ENCODE measurements around the gene RBM5.

DNA sequence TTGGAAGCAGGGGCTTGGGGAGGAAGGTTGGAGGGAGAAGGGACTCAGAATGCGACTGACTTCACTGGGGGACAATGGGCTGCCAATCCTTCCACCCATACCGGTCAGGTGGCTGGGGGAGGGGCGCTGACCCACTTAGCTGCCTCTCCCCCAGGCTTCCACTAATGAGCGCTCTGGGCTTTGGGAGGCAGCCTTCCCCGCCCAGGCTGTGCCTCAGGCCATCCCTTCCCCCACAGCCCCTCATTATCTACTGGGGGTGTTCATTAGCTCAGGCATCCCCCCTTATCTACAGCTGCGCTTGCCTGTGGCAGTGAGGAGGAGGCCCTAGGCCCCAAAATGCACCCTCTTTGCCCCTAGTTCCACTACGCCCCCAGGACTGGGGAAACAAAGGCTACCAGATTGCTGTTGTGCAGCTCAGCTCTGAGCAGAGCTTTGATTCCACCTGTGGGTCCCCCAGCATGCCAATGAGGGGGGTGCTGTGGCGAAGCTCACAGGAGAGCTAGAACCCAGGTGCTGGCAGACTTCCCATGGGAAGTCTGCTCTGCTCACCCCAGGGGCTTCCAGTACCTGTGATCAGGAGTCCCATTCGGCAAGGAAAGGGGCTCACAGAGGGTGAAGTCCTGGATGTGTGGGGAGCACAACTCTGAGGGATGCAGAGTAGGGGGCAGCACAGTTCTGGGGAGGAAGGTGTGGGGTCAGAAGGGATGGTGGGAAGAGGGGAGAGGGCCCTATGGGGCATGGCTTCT, 37.0 kb downstream of the RBM5 start:
- TF ChIP-seq, protein P1, sequence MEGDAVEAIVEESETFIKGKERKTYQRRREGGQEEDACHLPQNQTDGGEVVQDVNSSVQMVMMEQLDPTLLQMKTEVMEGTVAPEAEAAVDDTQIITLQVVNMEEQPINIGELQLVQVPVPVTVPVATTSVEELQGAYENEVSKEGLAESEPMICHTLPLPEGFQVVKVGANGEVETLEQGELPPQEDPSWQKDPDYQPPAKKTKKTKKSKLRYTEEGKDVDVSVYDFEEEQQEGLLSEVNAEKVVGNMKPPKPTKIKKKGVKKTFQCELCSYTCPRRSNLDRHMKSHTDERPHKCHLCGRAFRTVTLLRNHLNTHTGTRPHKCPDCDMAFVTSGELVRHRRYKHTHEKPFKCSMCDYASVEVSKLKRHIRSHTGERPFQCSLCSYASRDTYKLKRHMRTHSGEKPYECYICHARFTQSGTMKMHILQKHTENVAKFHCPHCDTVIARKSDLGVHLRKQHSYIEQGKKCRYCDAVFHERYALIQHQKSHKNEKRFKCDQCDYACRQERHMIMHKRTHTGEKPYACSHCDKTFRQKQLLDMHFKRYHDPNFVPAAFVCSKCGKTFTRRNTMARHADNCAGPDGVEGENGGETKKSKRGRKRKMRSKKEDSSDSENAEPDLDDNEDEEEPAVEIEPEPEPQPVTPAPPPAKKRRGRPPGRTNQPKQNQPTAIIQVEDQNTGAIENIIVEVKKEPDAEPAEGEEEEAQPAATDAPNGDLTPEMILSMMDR (IDR thresholded peaks at IDR 0.05; ENCODE audit: insufficient read depth, low read depth, low read length) = no peak
- no peak for TF ChIP-seq EZH2 (IDR thresholded peaks at IDR 0.05; ENCODE audit: insufficient read depth, low read length)
